Glomerular endothelial cell (primary cell): Measurements from ENCODE around the gene GNA14. TPM values are rescaled to one million over a fixed set of nuclear protein-coding genes. Genes with fewer than 3 reads are reported as not detected.
"Not testable (repeated sequence)": the region's sequence is repeated elsewhere in the genome, so short reads cannot be mapped to it uniquely, and the experiment has no call there.

ENCODE experiments used
- DNase-seq: peaks from one replicate; pipeline ENCODE4 v3.0.0-alpha.2; 2011; ENCODE audit warnings: low read depth, low spot score; ENCODE audit errors: extremely low read depth
- total RNA-seq: library from RNA; depleted of rRNA; stranded (reverse); fragments of >200 nt; gene quantifications from 2 replicates; pipeline ENCODE4 v1.2.3, GENCODE V29; 2015

The GNA14 gene
- total RNA-seq, 1 donor from 2014 or later = 43.6 TPM

- DNase-seq = no peak
Observed at GRCh38 chr9:77592476-77592875, 55.6 kb downstream of the GNA14 start.

- DNase-seq = no peak
Observed at GRCh38 chr9:77589046-77589795, 58.9 kb downstream of the GNA14 start.

GRCh38 chr9:77588271-77588937 lies 59.7 kb downstream of the GNA14 start:
- DNase-seq = no peak

- no peak for DNase-seq
Observed at GRCh38 chr9:77587851-77588250, 60.3 kb downstream of the GNA14 start.

GRCh38 chr9:77587042-77587441 lies 61.1 kb downstream of the GNA14 start:
- no peak for DNase-seq

GRCh38 chr9:77586591-77586990 lies 61.5 kb downstream of the GNA14 start:
- DNase-seq = no peak

- DNase-seq = no peak
Observed at GRCh38 chr9:77585335-77585786, 62.8 kb downstream of the GNA14 start.

GRCh38 chr9:77584927-77585326 lies 63.2 kb downstream of the GNA14 start:
- not testable (repeated sequence) for DNase-seq

GRCh38 chr9:77582961-77583576 lies 65.1 kb downstream of the GNA14 start:
- DNase-seq = no peak

GRCh38 chr9:77582525-77582924 lies 65.6 kb downstream of the GNA14 start:
- no peak for DNase-seq

GRCh38 chr9:77575785-77576184 lies 72.3 kb downstream of the GNA14 start:
- DNase-seq = no peak

GRCh38 chr9:77569335-77569734 lies 78.8 kb downstream of the GNA14 start:
- DNase-seq = no peak

- no peak for DNase-seq
Observed at GRCh38 chr9:77563174-77563573, 84.9 kb downstream of the GNA14 start.

GRCh38 chr9:77562019-77562748 lies 85.9 kb downstream of the GNA14 start:
- no peak for DNase-seq

GRCh38 chr9:77561331-77562018 lies 86.6 kb downstream of the GNA14 start:
- DNase-seq = no peak

- DNase-seq = no peak
Observed at GRCh38 chr9:77556396-77556795, 91.7 kb downstream of the GNA14 start.

GRCh38 chr9:77554586-77555105 lies 93.5 kb downstream of the GNA14 start:
- no peak for DNase-seq

GRCh38 chr9:77547106-77547730 lies 100.9 kb downstream of the GNA14 start:
- no peak for DNase-seq

- no peak for DNase-seq
Observed at GRCh38 chr9:77546376-77546950, 101.7 kb downstream of the GNA14 start.

- no peak for DNase-seq
Observed at GRCh38 chr9:77544546-77544945, 103.6 kb downstream of the GNA14 start.
